SK-N-SH (cell line): ENCODE measurements around the gene OVOL1.

ENCODE experiments used
- CHD2 ChIP-seq: fragments of 150-350 bp; IDR thresholded peaks from 2 replicates; pipeline ENCODE4 v1.6.1; 2018; ENCODE audit warnings: low read length; ENCODE audit not compliant: partially characterized antibody
- EP300 ChIP-seq, 2 experiments: IDR thresholded peaks; 2 replicates each; pipeline versions ENCODE4 v1.4.0 to v1.6.1; 2012; ENCODE audit warnings: borderline replicate concordance in 1 of 2, low read depth in 1 of 2, low read length in 1 of 2
- FOXJ3 ChIP-seq: sonication (generic); formaldehyde crosslinking; IDR thresholded peaks from 2 replicates; pipeline ENCODE4 v1.5.1; 2020; ENCODE audit warnings: mild to moderate bottlenecking, missing genetic modification reagents
- FOXM1 ChIP-seq: IDR thresholded peaks from 2 replicates; pipeline ENCODE4 v1.4.0; 2012; ENCODE audit warnings: low read depth, mild to moderate bottlenecking
- MEF2A ChIP-seq: IDR thresholded peaks from 2 replicates; pipeline ENCODE4 v1.4.0; 2012; ENCODE audit warnings: low read depth, borderline replicate concordance
- MXI1 ChIP-seq: IDR thresholded peaks from 2 replicates; pipeline ENCODE4 v1.6.1; 2012; ENCODE audit warnings: mild to moderate bottlenecking, low read depth, low read length, improper control_type of control experiment
- POLR2AphosphoS5 ChIP-seq: IDR thresholded peaks from 2 replicates; pipeline ENCODE4 v1.6.1; 2012; ENCODE audit warnings: low read depth, low read length
- RAD21 ChIP-seq: IDR thresholded peaks from 2 replicates; pipeline ENCODE4 v1.6.1; 2012; ENCODE audit warnings: mild to moderate bottlenecking, low read length
- RFX5 ChIP-seq: IDR thresholded peaks from 2 replicates; pipeline ENCODE4 v1.6.1; 2012; ENCODE audit warnings: mild to moderate bottlenecking, improper control_type of control experiment, low read length
- TAF1 ChIP-seq: IDR thresholded peaks from 2 replicates; pipeline ENCODE4 v1.6.1; 2012; ENCODE audit warnings: low read depth, mild to moderate bottlenecking, low read length, moderate library complexity, borderline replicate concordance
- TF ChIP-seq, protein P1 (sequence below): fragments of 200-600 bp; sonication (generic); IDR thresholded peaks from 2 replicates; pipeline ENCODE4 v1.6.1; 2017; ENCODE audit warnings: antibody characterized with exemption, mild to moderate bottlenecking, moderate library complexity
- TF ChIP-seq, protein P2 (sequence below): IDR thresholded peaks from 2 replicates; pipeline ENCODE4; 2012
- TF ChIP-seq, protein P3 (sequence below): IDR thresholded peaks from 2 replicates; pipeline ENCODE4 v1.4.0; 2012; ENCODE audit warnings: low read depth
- TF ChIP-seq, protein P4 (sequence below): IDR thresholded peaks from 2 replicates; pipeline ENCODE4 v1.6.1; 2012; ENCODE audit warnings: mild to moderate bottlenecking, low read depth, low read length, moderate library complexity

DNA sequence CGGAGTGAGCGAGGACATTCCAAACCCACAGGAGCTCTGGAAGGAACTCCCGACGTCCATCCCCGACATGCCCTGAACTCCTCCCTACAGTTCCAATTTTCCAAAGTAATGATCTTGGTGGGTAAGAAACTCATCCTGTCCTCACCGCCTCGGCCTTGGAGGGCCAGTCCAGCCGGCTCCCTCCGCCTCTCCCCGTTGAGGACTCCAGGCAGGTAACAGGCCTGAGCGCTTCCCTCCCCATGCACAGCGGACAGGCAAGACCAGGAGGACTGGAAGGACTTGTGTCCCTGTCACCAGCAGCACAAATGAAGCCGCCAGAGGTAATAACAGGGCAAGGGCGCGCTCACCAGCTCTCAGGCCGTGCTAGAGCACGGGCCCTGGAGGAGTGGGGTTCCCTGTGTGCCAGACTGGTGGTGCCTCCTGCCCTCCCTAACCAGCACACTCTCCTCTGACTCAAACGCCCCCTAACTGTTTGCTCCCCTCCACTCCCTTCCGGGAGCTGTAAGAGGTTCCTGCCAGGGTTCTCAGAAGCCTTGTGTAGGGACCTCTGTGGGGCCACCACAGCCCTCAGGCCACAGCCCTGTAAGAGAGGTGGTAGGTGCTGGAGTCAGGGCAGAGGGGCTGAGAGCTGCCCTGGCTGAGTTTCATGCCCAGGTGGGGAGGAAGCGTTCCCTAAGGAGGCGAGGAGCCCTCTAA, 17.1 kb downstream of the OVOL1 start:
- TF ChIP-seq, protein P1, sequence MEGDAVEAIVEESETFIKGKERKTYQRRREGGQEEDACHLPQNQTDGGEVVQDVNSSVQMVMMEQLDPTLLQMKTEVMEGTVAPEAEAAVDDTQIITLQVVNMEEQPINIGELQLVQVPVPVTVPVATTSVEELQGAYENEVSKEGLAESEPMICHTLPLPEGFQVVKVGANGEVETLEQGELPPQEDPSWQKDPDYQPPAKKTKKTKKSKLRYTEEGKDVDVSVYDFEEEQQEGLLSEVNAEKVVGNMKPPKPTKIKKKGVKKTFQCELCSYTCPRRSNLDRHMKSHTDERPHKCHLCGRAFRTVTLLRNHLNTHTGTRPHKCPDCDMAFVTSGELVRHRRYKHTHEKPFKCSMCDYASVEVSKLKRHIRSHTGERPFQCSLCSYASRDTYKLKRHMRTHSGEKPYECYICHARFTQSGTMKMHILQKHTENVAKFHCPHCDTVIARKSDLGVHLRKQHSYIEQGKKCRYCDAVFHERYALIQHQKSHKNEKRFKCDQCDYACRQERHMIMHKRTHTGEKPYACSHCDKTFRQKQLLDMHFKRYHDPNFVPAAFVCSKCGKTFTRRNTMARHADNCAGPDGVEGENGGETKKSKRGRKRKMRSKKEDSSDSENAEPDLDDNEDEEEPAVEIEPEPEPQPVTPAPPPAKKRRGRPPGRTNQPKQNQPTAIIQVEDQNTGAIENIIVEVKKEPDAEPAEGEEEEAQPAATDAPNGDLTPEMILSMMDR, result no peak
- TF ChIP-seq FOXM1, result no peak
- TF ChIP-seq, protein P2, sequence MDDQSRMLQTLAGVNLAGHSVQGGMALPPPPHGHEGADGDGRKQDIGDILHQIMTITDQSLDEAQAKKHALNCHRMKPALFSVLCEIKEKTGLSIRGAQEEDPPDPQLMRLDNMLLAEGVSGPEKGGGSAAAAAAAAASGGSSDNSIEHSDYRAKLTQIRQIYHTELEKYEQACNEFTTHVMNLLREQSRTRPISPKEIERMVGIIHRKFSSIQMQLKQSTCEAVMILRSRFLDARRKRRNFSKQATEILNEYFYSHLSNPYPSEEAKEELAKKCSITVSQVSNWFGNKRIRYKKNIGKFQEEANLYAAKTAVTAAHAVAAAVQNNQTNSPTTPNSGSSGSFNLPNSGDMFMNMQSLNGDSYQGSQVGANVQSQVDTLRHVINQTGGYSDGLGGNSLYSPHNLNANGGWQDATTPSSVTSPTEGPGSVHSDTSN, result no peak
- TF ChIP-seq MEF2A, result no peak
- no peak for TF ChIP-seq POLR2AphosphoS5
- no peak for TF ChIP-seq RAD21
- no peak for TF ChIP-seq MXI1
- TF ChIP-seq CHD2, result no peak
- TF ChIP-seq EP300 (IDR thresholded peaks at IDR 0.05; ENCODE audit: borderline replicate concordance in 1 of 2, low read depth in 1 of 2, low read length in 1 of 2), result no peak
- no peak for TF ChIP-seq RFX5
- TF ChIP-seq, protein P3, sequence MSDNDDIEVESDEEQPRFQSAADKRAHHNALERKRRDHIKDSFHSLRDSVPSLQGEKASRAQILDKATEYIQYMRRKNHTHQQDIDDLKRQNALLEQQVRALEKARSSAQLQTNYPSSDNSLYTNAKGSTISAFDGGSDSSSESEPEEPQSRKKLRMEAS, result no peak
- TF ChIP-seq FOXJ3 (CRISPR knock-in tag), result no peak
- TF ChIP-seq, protein P4, sequence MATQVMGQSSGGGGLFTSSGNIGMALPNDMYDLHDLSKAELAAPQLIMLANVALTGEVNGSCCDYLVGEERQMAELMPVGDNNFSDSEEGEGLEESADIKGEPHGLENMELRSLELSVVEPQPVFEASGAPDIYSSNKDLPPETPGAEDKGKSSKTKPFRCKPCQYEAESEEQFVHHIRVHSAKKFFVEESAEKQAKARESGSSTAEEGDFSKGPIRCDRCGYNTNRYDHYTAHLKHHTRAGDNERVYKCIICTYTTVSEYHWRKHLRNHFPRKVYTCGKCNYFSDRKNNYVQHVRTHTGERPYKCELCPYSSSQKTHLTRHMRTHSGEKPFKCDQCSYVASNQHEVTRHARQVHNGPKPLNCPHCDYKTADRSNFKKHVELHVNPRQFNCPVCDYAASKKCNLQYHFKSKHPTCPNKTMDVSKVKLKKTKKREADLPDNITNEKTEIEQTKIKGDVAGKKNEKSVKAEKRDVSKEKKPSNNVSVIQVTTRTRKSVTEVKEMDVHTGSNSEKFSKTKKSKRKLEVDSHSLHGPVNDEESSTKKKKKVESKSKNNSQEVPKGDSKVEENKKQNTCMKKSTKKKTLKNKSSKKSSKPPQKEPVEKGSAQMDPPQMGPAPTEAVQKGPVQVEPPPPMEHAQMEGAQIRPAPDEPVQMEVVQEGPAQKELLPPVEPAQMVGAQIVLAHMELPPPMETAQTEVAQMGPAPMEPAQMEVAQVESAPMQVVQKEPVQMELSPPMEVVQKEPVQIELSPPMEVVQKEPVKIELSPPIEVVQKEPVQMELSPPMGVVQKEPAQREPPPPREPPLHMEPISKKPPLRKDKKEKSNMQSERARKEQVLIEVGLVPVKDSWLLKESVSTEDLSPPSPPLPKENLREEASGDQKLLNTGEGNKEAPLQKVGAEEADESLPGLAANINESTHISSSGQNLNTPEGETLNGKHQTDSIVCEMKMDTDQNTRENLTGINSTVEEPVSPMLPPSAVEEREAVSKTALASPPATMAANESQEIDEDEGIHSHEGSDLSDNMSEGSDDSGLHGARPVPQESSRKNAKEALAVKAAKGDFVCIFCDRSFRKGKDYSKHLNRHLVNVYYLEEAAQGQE, result no peak
- no peak for TF ChIP-seq TAF1
